Amniotic stem cell (primary cell): ENCODE results near the gene NKG7.

Experiments used
- DNase-seq: peaks from one replicate; lab custom pipeline; 2025; lab: John Stamatoyannopoulos, UW

NKG7 gene

GRCh38 chr19:51391073-51391611, 18.7 kb upstream of the NKG7 start:
- DNase-seq = no peak

GRCh38 chr19:51389143-51389542, 16.7 kb upstream of the NKG7 start:
- no peak for DNase-seq

GRCh38 chr19:51387924-51388389, 15.5 kb upstream of the NKG7 start, which contains the start of gene LIM2:
LIM2 (minus strand) TSS chr19:51387974; CDS start chr19:51387443, 531 bp downstream.
- no peak for DNase-seq

- DNase-seq = no peak
These were observed 14.5 kb upstream of the NKG7 start for GRCh38 chr19:51386882-51387520.

- DNase-seq = no peak
These were observed 9.6 kb upstream of the NKG7 start for GRCh38 chr19:51382004-51382403.

GRCh38 chr19:51380379-51380778, 7.9 kb upstream of the NKG7 start:
- no peak for DNase-seq

GRCh38 chr19:51377422-51377821, 5.0 kb upstream of the NKG7 start:
- DNase-seq = no peak

- no peak for DNase-seq
These were observed 3.2 kb upstream of the NKG7 start for GRCh38 chr19:51375504-51376221.

GRCh38 chr19:51372021-51372648, 319 bp downstream of the NKG7 start:
- DNase-seq = no peak

- DNase-seq = no peak
These were observed 1.2 kb downstream of the NKG7 start for GRCh38 chr19:51371186-51371690.

- DNase-seq = no peak
These were observed 2.2 kb downstream of the NKG7 start for GRCh38 chr19:51370230-51370629.

GRCh38 chr19:51368366-51369282, 3.8 kb downstream of the NKG7 start, which contains the start of gene CLDND2:
CLDND2 (minus strand) TSS chr19:51369003; CDS start chr19:51368577, 426 bp downstream.
- DNase-seq = no peak

- peak; percentile 92 for DNase-seq
These were observed 4.7 kb downstream of the NKG7 start for GRCh38 chr19:51367565-51368365.

- DNase-seq = no peak
These were observed 5.2 kb downstream of the NKG7 start for GRCh38 chr19:51367255-51367564.

GRCh38 chr19:51366389-51367254, 5.8 kb downstream of the NKG7 start:
- peak; percentile 94 for DNase-seq

GRCh38 chr19:51365965-51366388, 6.5 kb downstream of the NKG7 start, which contains the start of gene ETFB:
ETFB (minus strand) TSS chr19:51366388; CDS start chr19:51366326, 62 bp downstream.
- no peak for DNase-seq

GRCh38 chr19:51365211-51365964, 7.1 kb downstream of the NKG7 start:
- no peak for DNase-seq

GRCh38 chr19:51364200-51365106, 8.0 kb downstream of the NKG7 start:
- no peak for DNase-seq
